ENCODE measurements around the gene HGD.

DNA sequence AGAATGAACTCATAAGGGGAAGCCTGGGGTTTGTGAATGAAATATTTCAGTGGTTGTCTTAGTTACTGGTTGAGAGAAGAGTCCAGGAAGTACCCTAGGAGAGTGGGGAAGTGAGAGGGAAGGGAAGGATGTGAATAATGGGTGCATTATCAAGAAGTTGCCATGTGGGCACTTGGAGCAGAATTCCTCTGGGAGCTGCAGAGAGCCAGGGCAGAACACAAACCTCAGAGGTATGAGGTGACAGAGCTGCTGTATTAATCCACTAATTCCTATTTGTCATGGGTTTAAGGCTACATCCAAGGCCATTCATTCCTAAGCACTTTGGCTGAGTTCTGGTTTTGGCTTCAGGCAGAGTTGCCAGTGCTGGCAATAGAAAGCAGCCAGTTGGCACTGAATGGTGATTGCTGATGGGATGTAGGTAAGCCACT is 56.9 kb downstream of the HGD start:
- TF ChIP-seq, protein P1, sequence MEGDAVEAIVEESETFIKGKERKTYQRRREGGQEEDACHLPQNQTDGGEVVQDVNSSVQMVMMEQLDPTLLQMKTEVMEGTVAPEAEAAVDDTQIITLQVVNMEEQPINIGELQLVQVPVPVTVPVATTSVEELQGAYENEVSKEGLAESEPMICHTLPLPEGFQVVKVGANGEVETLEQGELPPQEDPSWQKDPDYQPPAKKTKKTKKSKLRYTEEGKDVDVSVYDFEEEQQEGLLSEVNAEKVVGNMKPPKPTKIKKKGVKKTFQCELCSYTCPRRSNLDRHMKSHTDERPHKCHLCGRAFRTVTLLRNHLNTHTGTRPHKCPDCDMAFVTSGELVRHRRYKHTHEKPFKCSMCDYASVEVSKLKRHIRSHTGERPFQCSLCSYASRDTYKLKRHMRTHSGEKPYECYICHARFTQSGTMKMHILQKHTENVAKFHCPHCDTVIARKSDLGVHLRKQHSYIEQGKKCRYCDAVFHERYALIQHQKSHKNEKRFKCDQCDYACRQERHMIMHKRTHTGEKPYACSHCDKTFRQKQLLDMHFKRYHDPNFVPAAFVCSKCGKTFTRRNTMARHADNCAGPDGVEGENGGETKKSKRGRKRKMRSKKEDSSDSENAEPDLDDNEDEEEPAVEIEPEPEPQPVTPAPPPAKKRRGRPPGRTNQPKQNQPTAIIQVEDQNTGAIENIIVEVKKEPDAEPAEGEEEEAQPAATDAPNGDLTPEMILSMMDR (optimal IDR thresholded peaks at IDR 0.05 in 1 of 3, IDR thresholded peaks at IDR 0.05 in 1 of 3, conservative IDR thresholded peaks at IDR 0.05 in 1 of 3; ENCODE audit: extremely low read depth in 1 of 3, insufficient read depth in 2 of 3, low read length in 3 of 3), result no peak
- no peak for TF ChIP-seq EZH2 (IDR thresholded peaks at IDR 0.05; ENCODE audit: low read length)
